Measurements from ENCODE around the gene FNDC3B. TPM values are rescaled to one million over a fixed set of nuclear protein-coding genes. Genes with fewer than 3 reads are reported as not detected.

Gene FNDC3B
- total and polyA plus RNA-seq, 2 donors from 2014 or later = 11.8 to 185 TPM

GRCh38 chr3:172126741-172127140, 87.4 kb downstream of the FNDC3B start:
- H3K9ac ChIP-seq (ENCODE audit: low read length in 3 of 3) = peak overlapping the region in 1 of 3 donors; percentile 15
- no peak for TF ChIP-seq CTCF (IDR thresholded peaks at IDR 0.05; ENCODE audit: borderline replicate concordance, extremely low read depth, insufficient read depth)
- DNase-seq (peak in 1 of 5 donors; percentile 46), FAIRE-seq (no peak)
- peaks cover 4 to 18% (median 10%) of the 10 kb centered on the region in 3 donors for H3K4me1 ChIP-seq (ENCODE audit: control insufficient read depth in 2 of 3, insufficient read depth in 2 of 3, low read depth in 1 of 3, low read length in 3 of 3)
- no peak overlapping the region for H3K4me3 ChIP-seq (ENCODE audit: low read length in 3 of 3)
- H3K9me3 ChIP-seq (ENCODE audit: control insufficient read depth in 2 of 3, insufficient read depth in 1 of 3, low read length in 3 of 3) = no peaks in the 10 kb centered on the region
- H3K36me3 ChIP-seq (ENCODE audit: control insufficient read depth in 2 of 3, insufficient read depth in 3 of 3, low read length in 3 of 3) = peaks cover 0 to 2% (median 0%) of the 10 kb centered on the region in 3 donors
- peak overlapping the region in 1 of 2 donors; percentile 9 for H3K27ac ChIP-seq (ENCODE audit: low read depth in 2 of 2, low read length in 2 of 2)
- no peaks in the 10 kb centered on the region for H3K27me3 ChIP-seq (ENCODE audit: control insufficient read depth, insufficient read depth, low read length)
- intact Hi-C loops (cut with DNase I) = no loop called here

GRCh38 chr3:172127141-172127540, 87.8 kb downstream of the FNDC3B start:
- H3K9me3 ChIP-seq (ENCODE audit: control insufficient read depth in 2 of 3, insufficient read depth in 1 of 3, low read length in 3 of 3) = no peaks in the 10 kb centered on the region
- intact Hi-C loops (cut with DNase I) = no loop called here
- FAIRE-seq = no peak
- H3K4me3 ChIP-seq (ENCODE audit: low read length in 3 of 3) = no peak overlapping the region
- H3K9ac ChIP-seq (ENCODE audit: low read length in 3 of 3) = no peak overlapping the region
- TF ChIP-seq CTCF (IDR thresholded peaks at IDR 0.05; ENCODE audit: borderline replicate concordance, extremely low read depth, insufficient read depth) = no peak
- no peaks in the 10 kb centered on the region for H3K27me3 ChIP-seq (ENCODE audit: control insufficient read depth, insufficient read depth, low read length)
- peaks cover 0 to 2% (median 0%) of the 10 kb centered on the region in 3 donors for H3K36me3 ChIP-seq (ENCODE audit: control insufficient read depth in 2 of 3, insufficient read depth in 3 of 3, low read length in 3 of 3)
- no peak for DNase-seq
- peaks cover 4 to 15% (median 10%) of the 10 kb centered on the region in 3 donors for H3K4me1 ChIP-seq (ENCODE audit: control insufficient read depth in 2 of 3, insufficient read depth in 2 of 3, low read depth in 1 of 3, low read length in 3 of 3)
- H3K27ac ChIP-seq (ENCODE audit: low read depth in 2 of 2, low read length in 2 of 2) = no peak overlapping the region

GRCh38 chr3:172127929-172128580, 88.7 kb downstream of the FNDC3B start:
- DNase-seq (no peak), FAIRE-seq (no peak)
- peaks cover 0 to 2% (median 0%) of the 10 kb centered on the region in 3 donors for H3K36me3 ChIP-seq (ENCODE audit: control insufficient read depth in 2 of 3, insufficient read depth in 3 of 3, low read length in 3 of 3)
- H3K9me3 ChIP-seq (ENCODE audit: control insufficient read depth in 2 of 3, insufficient read depth in 1 of 3, low read length in 3 of 3) = no peaks in the 10 kb centered on the region
- no peaks in the 10 kb centered on the region for H3K27me3 ChIP-seq (ENCODE audit: control insufficient read depth, insufficient read depth, low read length)
- H3K9ac ChIP-seq (ENCODE audit: low read length in 3 of 3) = no peak overlapping the region
- peaks cover 4 to 15% (median 10%) of the 10 kb centered on the region in 3 donors for H3K4me1 ChIP-seq (ENCODE audit: control insufficient read depth in 2 of 3, insufficient read depth in 2 of 3, low read depth in 1 of 3, low read length in 3 of 3)
- intact Hi-C loops (cut with DNase I) = no loop called here
- no peak for TF ChIP-seq CTCF (IDR thresholded peaks at IDR 0.05; ENCODE audit: borderline replicate concordance, extremely low read depth, insufficient read depth)
- H3K4me3 ChIP-seq (ENCODE audit: low read length in 3 of 3) = no peak overlapping the region
- no peak overlapping the region for H3K27ac ChIP-seq (ENCODE audit: low read depth in 2 of 2, low read length in 2 of 2)
